ENCODE measurements around the gene ELL.
"Not testable (repeated sequence)": the region's sequence is repeated elsewhere in the genome, so short reads cannot be mapped to it uniquely, and the experiment has no call there.

- TF ChIP-seq, protein P1, sequence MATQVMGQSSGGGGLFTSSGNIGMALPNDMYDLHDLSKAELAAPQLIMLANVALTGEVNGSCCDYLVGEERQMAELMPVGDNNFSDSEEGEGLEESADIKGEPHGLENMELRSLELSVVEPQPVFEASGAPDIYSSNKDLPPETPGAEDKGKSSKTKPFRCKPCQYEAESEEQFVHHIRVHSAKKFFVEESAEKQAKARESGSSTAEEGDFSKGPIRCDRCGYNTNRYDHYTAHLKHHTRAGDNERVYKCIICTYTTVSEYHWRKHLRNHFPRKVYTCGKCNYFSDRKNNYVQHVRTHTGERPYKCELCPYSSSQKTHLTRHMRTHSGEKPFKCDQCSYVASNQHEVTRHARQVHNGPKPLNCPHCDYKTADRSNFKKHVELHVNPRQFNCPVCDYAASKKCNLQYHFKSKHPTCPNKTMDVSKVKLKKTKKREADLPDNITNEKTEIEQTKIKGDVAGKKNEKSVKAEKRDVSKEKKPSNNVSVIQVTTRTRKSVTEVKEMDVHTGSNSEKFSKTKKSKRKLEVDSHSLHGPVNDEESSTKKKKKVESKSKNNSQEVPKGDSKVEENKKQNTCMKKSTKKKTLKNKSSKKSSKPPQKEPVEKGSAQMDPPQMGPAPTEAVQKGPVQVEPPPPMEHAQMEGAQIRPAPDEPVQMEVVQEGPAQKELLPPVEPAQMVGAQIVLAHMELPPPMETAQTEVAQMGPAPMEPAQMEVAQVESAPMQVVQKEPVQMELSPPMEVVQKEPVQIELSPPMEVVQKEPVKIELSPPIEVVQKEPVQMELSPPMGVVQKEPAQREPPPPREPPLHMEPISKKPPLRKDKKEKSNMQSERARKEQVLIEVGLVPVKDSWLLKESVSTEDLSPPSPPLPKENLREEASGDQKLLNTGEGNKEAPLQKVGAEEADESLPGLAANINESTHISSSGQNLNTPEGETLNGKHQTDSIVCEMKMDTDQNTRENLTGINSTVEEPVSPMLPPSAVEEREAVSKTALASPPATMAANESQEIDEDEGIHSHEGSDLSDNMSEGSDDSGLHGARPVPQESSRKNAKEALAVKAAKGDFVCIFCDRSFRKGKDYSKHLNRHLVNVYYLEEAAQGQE (IDR thresholded peaks at IDR 0.05; ENCODE audit: borderline replicate concordance): not testable (repeated sequence)
- TF ChIP-seq POLR2AphosphoS5 (IDR thresholded peaks at IDR 0.05); CTCF (IDR thresholded peaks at IDR 0.05; ENCODE audit: poor library complexity, severe bottlenecking); TAF1 (IDR thresholded peaks at IDR 0.05; ENCODE audit: low read depth): not testable (repeated sequence)
Observed at GRCh38 chr19:18540200-18540599, 18.3 kb upstream of the ELL start.
